CD4-positive, alpha-beta T cell treated with Interleukin-1 beta for 1 hour (primary cell): ENCODE results near the gene STK24.
"Not testable (repeated sequence)": the region's sequence is repeated elsewhere in the genome, so short reads cannot be mapped to it uniquely, and the experiment has no call there.

Experiments
- DNase-seq, 2 donors: peaks; one replicate each; pipeline ENCODE4 v3.0.0-alpha.2; 2020 to 2022

The STK24 gene

GRCh38 chr13:98428256-98428966 is 148.5 kb downstream of the STK24 start:
- no peak for DNase-seq

DNA sequence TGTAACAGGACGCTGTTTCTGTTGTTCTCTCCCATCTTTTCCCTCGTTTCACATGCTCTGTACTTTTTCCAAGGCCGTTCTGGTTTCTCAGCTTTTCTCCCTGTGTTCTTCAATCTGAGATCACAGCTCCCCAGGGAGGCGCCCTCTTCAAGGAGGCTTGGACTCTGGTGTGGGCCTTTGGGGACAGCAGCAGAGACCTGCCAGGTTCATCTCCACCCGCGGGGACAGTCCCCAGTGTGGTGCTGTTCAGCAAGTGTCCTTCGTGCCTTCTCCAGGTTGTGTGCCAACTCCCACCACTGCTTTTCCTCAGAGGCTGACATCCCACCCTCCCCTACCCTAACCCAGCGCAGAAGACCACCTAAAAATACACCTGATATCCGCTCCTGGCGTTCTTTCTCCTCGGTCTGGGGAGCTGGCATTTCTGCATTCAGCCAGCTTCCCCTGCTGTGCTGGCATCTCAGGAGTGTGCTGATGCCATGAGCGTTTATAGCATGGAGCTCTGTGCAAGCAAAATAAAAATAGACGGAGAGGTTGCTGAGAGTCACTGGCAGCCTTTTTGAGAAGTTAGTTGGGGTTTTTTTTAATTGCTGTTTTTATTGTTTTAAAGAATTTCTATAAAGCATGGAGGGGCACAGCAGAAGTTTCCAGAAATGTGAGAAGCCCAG is 149.4 kb downstream of the STK24 start:
- no peak for DNase-seq

DNA sequence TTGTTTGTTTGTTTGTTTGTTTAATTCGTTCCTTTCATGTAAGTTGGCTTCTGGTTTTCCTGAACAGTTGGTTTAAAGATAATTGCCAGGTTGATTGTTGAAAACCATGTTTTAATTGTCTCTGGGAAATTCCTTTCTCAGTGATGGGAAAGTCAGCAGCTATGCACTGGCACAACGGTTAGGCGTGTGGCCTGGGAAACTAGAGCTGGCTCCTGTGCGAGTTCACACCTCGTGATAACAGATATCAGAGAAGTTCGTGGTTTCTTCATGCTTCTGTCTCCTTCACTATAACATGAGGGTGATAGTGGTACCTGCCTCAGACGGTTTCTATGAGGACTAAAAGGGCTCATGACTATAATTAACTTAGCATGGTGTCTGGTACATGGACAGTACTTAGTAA is 153.5 kb downstream of the STK24 start:
- no peak for DNase-seq

- DNase-seq = no peak
Observed at GRCh38 chr13:98422046-98422445, 154.9 kb downstream of the STK24 start.

DNA sequence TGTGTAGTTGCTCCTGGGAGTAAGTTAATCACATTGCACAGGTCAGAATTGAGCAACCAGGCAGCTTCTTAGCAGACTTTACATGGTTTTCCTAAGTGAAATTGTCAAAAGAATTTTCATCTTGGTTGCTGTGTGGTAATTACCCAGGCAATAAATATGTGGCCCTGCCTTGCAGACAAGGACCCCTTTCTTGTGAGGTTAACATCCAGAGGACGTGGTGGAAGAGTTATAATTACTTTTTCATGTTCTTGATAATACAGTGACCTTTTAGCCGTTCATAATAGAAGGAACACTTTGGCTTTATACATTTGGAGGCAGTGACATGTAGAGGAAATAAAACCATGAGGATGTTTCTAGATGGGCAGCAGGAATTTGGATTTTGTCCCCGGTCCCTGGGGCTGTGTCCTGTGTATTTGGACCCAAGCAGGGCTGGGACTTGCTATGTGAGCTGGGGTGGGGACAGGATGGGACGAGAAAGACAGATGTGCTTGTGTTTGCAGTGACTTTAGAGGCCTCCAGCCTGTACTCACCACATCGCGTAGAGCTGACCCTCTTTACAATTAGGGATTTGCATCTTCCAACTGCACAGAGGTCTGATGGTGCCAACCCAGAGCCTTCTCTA is 156.2 kb downstream of the STK24 start:
- DNase-seq = no peak

DNA sequence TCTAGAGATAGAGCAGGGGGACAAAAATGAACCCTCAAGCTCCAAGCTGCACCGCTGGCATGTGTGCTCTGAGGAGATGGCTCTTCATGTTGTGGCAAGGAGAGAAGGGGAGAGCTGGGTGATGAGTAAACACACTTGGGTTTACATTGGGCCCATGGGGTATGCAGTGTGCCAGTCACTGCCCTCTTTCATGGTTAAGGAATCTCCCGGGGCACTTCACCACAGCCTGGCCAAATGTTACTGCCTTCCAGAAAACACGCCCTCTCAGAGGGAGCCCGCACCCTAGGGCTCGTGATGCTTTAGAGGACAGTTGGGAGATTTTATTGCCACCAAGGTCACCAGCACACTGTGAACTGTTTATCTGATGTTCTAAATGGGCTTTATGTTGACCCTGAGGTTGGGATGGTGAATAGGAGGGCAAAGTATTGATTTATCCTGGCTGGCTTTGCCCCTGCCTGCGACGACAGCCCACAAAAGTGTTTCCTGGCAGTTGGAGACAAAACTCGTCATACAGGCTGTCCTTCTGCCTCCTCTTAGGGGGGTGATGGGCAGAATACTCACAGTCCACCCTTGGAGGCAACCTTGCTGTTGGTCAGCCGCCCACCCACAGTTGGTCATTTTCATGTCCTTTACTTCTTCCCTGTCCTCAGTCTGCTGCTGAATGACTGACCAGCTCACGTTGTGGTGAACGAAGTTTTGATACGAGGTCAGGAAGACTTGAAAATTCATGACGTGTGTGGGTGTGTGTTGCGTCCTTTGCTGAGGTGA is 156.9 kb downstream of the STK24 start:
- no peak for DNase-seq

DNA sequence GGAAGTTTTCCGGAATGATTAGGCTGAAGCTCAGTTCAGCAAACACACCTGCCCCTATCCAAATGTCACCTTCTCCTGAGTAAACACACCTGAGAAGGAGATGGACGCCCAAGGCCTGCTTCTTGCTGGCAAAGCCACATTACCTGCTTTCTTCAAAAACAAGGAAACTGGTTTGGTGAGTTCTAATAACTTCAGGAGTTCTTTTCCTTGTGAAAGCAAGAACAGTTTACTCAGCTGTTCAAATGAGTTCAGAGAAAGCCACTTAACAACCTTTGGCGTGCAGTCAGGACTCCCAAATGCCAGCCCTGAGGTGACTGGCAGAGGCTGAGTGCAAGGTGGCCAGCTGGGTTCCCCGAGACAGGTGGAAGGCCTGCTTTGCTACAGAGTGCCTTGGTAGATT is 160.5 kb downstream of the STK24 start:
- DNase-seq = no peak

- no peak for DNase-seq
Observed at GRCh38 chr13:98415326-98416070, 161.4 kb downstream of the STK24 start.

DNA sequence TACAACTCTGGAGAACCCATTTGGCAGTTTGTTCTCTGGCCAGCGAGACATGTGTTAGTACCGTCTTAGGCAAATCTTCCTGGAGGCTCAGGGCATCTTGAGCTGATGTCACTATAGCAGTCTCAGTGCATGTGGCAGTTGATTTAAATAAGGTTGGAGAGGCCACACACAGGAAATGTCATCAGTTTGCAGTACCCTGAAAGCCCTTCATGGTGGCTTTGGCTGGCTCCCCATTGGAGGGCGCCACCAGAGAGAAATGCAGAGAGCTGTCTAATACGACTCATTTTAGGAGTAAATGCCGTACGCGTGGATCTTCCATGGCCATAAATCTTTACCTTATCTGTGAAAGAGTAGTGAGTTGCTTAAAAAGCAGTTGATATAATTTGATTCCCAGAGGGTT is 163.1 kb downstream of the STK24 start:
- no peak for DNase-seq

- not testable (repeated sequence) for DNase-seq
Observed at GRCh38 chr13:98413278-98413677, 163.6 kb downstream of the STK24 start.

GRCh38 chr13:98411617-98412265 is 165.2 kb downstream of the STK24 start:
- DNase-seq = no peak

GRCh38 chr13:98411013-98411412 is 165.9 kb downstream of the STK24 start:
- no peak for DNase-seq

DNA sequence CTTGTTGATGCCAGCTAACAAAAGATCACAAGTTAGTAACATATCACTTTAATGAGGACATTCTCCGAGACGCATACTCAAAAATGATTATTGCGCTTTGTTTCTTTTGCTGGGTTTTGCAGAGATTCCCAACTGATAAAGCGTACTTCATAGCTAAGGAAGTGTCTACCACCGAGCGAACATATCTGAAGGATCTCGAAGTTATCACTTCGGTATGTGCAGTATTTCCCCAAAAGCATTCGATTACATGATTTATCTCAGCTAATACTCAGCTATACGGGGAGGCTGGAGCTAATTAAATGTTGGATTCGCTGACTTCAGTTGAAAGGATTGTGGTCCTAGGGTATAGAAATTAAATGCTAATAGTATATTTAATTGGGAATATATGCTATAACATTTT is 166.3 kb downstream of the STK24 start:
- no peak for DNase-seq

DNA sequence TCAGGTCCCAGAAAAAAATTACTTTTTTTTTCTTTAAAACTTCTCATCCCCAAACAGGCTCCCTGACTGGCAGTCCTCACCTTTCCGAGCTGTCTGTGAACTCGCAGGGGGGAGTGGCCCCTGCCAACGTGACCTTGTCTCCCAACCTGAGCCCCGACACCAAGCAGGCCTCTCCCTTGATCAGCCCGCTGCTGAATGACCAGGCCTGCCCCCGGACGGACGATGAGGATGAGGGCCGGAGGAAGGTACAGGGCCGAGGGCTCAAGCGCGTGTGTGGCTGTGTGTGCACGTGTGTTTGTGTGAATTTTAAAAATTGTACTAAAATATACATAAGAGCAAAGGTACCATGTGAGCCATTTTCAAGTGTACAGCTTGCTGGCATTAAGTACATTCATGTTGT is 167.6 kb downstream of the STK24 start:
- DNase-seq = no peak

GRCh38 chr13:98407575-98407974 is 169.3 kb downstream of the STK24 start:
- DNase-seq = no peak

DNA sequence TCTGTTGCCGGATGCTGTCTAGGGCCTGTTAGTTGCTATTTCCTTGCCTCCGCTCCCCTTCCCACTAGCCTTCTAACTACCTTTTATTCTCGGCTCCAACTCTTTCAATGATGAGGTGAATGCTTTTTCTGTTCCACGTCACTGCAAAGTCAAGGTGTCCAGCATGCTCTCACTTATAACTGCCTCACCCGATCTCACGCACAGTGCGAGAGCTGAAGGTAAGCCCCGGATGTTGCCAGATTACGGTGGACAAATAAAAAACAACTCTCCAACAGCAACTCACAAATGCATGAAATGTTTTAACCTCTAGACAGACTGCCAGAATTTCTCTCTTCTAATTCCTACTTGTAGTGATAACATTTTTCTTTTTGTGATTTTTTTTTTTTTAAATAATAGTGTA is 169.9 kb downstream of the STK24 start:
- DNase-seq = no peak

GRCh38 chr13:98406427-98406826 is 170.5 kb downstream of the STK24 start:
- DNase-seq = no peak

GRCh38 chr13:98405690-98406344 is 171.1 kb downstream of the STK24 start:
- no peak for DNase-seq

GRCh38 chr13:98405107-98405571 is 171.8 kb downstream of the STK24 start:
- DNase-seq = no peak

- DNase-seq = no peak
Observed at GRCh38 chr13:98403076-98403475, 173.8 kb downstream of the STK24 start.

GRCh38 chr13:98401934-98402333 is 175.0 kb downstream of the STK24 start:
- DNase-seq = no peak

DNA sequence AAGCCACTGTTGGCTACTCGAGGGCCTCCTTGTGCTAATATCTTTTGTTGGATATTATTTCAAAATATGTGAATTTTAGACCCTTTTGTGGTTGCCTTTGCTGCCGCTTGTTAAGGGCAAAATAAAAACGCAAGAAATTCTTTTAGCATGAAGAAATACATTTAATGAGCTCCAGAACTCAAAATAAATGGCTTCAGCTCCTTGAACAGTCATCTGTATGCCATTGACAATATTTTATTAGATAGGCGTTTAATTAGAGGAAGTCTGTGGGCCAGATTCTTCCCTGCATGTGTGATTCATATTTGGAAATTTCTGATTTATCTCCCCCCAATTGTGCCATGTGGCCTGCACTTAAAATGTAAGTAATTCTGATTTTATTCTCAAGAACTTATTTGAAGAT is 177.2 kb downstream of the STK24 start:
- DNase-seq = no peak
